ENCODE measurements around the gene TBCD. TPM values are rescaled to one million over a fixed set of nuclear protein-coding genes. Genes with fewer than 3 reads are reported as not detected.
"Not testable (repeated sequence)": the region's sequence is repeated elsewhere in the genome, so short reads cannot be mapped to it uniquely, and the experiment has no call there.

The TBCD gene
- total RNA-seq, 1 experiment from 2014 or later, result 129 TPM

DNA sequence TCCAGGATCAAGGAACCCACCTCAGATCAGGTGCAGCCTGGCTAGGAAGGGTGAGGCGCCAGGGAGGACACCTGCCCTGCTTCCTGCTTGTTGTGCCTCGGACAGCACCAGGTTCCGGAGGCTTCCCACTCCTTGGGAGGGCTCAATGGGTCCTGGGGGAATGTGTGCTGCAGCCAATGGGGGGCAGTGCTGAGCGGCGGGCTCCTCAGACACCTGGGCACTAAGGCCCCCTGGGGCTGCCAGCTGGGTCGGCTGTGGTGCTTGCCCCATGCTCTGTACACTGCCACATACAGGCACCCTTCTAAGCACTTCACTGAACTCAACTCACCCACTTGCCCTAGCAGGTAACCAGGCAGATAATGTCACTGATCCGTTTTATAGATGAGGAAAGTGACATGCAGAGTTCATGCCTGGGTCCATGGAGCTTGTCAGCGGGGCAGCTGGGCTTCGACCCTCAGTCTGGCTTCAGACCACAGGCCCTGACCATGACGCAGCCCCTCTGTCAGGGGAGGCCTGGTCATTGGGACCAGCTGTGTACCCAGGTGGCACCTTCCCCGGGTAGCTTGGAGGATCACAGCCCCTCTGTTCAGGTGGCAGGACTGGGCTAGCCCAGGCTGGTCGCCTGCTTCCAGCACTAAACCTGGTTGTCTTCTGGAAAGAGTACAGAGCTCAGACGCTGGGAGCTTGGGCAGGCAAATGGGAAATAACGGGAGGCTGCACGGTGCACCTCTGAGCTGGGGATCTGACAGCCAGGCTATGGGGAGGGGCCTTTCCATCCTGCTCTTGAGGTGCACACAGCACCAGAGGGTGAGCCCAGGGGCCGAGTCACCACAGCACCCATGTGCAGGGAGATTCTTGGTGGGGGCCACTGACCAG lies 8.3 kb upstream of the TBCD start:
- H3K9ac ChIP-seq (ENCODE audit: extremely low read depth, insufficient read length, low read length), result no peak overlapping the region
- H4K8ac ChIP-seq (replicated peaks; ENCODE audit: insufficient read length, low read depth, low read length), result no peak overlapping the region
- no peak overlapping the region for H2BK120ac ChIP-seq (ENCODE audit: low read depth, low read length, poor library complexity, severe bottlenecking)
- H2BK5ac ChIP-seq (ENCODE audit: insufficient read length, low read length), result no peak overlapping the region
- H3K23ac ChIP-seq (ENCODE audit: insufficient read length, low read depth, low read length), result no peak overlapping the region
- peak; percentile 55 for DNase-seq
- H3K36me3 Mint-ChIP-seq (ENCODE audit: insufficient read depth in 1 of 3, low read depth in 3 of 3), result peaks cover 42 to 75% (median 67%) of the 10 kb centered on the region in 3 experiments
- H2BK12ac ChIP-seq (ENCODE audit: insufficient read length, low read depth, low read length), result no peak overlapping the region
- H4K5ac ChIP-seq (ENCODE audit: insufficient read length, low read depth, low read length), result no peak overlapping the region
- no peak overlapping the region for H3K4me3 Mint-ChIP-seq
- H3K27me3 Mint-ChIP-seq (ENCODE audit: low read depth), result no peaks in the 10 kb centered on the region
- TF ChIP-seq CTCF (conservative IDR thresholded peaks at IDR 0.05), result peak; percentile 50; the same call in 2 of the 3 replicates
- H4K20me1 ChIP-seq (ENCODE audit: control insufficient read depth, insufficient read depth, insufficient read length), result no peaks in the 10 kb centered on the region
- H3K27me3 ChIP-seq (ENCODE audit: insufficient read depth, low read length), result no peaks in the 10 kb centered on the region
- no peaks in the 10 kb centered on the region for H3K9me3 ChIP-seq (ENCODE audit: control insufficient read depth, low read depth, low read length)
- no peaks in the 10 kb centered on the region for H3K79me2 ChIP-seq (ENCODE audit: insufficient read depth, low read length)
- no peak overlapping the region for H2BK15ac ChIP-seq (ENCODE audit: low read depth, low read length)
- H3K56ac ChIP-seq (ENCODE audit: insufficient read length, low read depth, low read length), result no peak overlapping the region
- no peaks in the 10 kb centered on the region for H3K23me2 ChIP-seq (ENCODE audit: insufficient read length, low read depth, low read length, poor library complexity, severe bottlenecking)
- H3K18ac ChIP-seq (ENCODE audit: insufficient read length, low read depth, low read length), result no peak overlapping the region
- H3K4ac ChIP-seq (ENCODE audit: low read depth, low read length), result no peak overlapping the region
- no peak overlapping the region for H3T11ph ChIP-seq (ENCODE audit: low read length)
- H3K27ac ChIP-seq (ENCODE audit: insufficient read length, low read depth, low read length), result no peak overlapping the region
- peaks cover 28 to 35% of the 10 kb centered on the region in 2 experiments for H3K9me3 Mint-ChIP-seq
- WGBS (ENCODE audit: extremely low coverage, insufficient read length, low lambda C conversion rate), result no CpG with 5 or more reads among the region's 16 CpGs
- H3K4me1 Mint-ChIP-seq, result peaks cover 17 to 19% of the 10 kb centered on the region in 2 experiments
- no peak overlapping the region for H4K91ac ChIP-seq (ENCODE audit: insufficient read length, low read depth, low read length)
- H3K4me2 ChIP-seq (ENCODE audit: insufficient read depth, insufficient read length, low read length), result no peak overlapping the region
- no peak overlapping the region for H3K27ac Mint-ChIP-seq
- no peak overlapping the region for H2AFZ ChIP-seq (ENCODE audit: low read length)
- no peak overlapping the region for H3K14ac ChIP-seq (ENCODE audit: insufficient read depth, low read length)
- H2AK5ac ChIP-seq (ENCODE audit: insufficient read length, low read length), result no peak overlapping the region
- H2BK20ac ChIP-seq (ENCODE audit: low read depth, low read length, poor library complexity, severe bottlenecking), result no peak overlapping the region
- H3K4me1 ChIP-seq (ENCODE audit: insufficient read depth, low read length), result no peaks in the 10 kb centered on the region
- H3K79me1 ChIP-seq (ENCODE audit: insufficient read depth, low read depth, low read length, poor library complexity, severe bottlenecking), result no peaks in the 10 kb centered on the region

DNA sequence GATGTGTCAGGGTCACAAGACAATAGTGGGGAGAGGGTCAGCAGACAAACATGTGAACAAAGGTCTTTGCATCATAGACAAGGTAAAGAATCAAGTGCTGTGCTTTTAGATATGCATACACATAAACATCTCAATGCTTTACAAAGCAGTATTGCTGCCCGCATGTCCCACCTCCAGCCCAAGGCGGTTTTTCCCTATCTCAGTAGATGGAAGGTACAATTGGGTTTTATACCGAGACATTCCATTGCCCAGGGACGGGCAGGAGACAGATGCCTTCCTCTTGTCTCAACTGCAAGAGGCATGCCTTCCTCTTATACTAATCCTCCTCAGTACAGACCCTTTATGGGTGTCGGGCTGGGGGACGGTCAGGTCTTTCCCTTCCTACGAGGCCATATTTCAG lies 7.1 kb upstream of the TBCD start:
- DNase-seq; H3K4me1 ChIP-seq (ENCODE audit: insufficient read depth, low read length); H3K27ac ChIP-seq (ENCODE audit: insufficient read length, low read depth, low read length); H3K23ac ChIP-seq (ENCODE audit: insufficient read length, low read depth, low read length); H2BK5ac ChIP-seq (ENCODE audit: insufficient read length, low read length); H3K27me3 Mint-ChIP-seq (ENCODE audit: low read depth); H3K79me1 ChIP-seq (ENCODE audit: insufficient read depth, low read depth, low read length, poor library complexity, severe bottlenecking); H2AK5ac ChIP-seq (ENCODE audit: insufficient read length, low read length); H3K14ac ChIP-seq (ENCODE audit: insufficient read depth, low read length); H4K5ac ChIP-seq (ENCODE audit: insufficient read length, low read depth, low read length); H4K91ac ChIP-seq (ENCODE audit: insufficient read length, low read depth, low read length); H3K56ac ChIP-seq (ENCODE audit: insufficient read length, low read depth, low read length); H4K20me1 ChIP-seq (ENCODE audit: control insufficient read depth, insufficient read depth, insufficient read length); H3K4ac ChIP-seq (ENCODE audit: low read depth, low read length); H2BK12ac ChIP-seq (ENCODE audit: insufficient read length, low read depth, low read length); H3K18ac ChIP-seq (ENCODE audit: insufficient read length, low read depth, low read length); H3T11ph ChIP-seq (ENCODE audit: low read length); H2BK15ac ChIP-seq (ENCODE audit: low read depth, low read length); H2BK20ac ChIP-seq (ENCODE audit: low read depth, low read length, poor library complexity, severe bottlenecking); H3K9ac ChIP-seq (ENCODE audit: extremely low read depth, insufficient read length, low read length); H3K9me3 ChIP-seq (ENCODE audit: control insufficient read depth, low read depth, low read length); H3K4me2 ChIP-seq (ENCODE audit: insufficient read depth, insufficient read length, low read length); H3K79me2 ChIP-seq (ENCODE audit: insufficient read depth, low read length); H2AFZ ChIP-seq (ENCODE audit: low read length); H4K8ac ChIP-seq (replicated peaks; ENCODE audit: insufficient read length, low read depth, low read length); H3K27me3 ChIP-seq (ENCODE audit: insufficient read depth, low read length); H3K23me2 ChIP-seq (ENCODE audit: insufficient read length, low read depth, low read length, poor library complexity, severe bottlenecking); H2BK120ac ChIP-seq (ENCODE audit: low read depth, low read length, poor library complexity, severe bottlenecking): not testable (repeated sequence)
- H3K4me3 Mint-ChIP-seq, result peak overlapping the region in 1 of 2 experiments; percentile 17; a peak in 2 of 5 replicates
- H3K27ac Mint-ChIP-seq, result peak overlapping the region; percentile 50 to 85 (median 81); a peak in 3 of 7 replicates
- peaks cover 28 to 35% of the 10 kb centered on the region in 2 experiments for H3K9me3 Mint-ChIP-seq
- peaks cover 40 to 68% (median 62%) of the 10 kb centered on the region in 3 experiments for H3K36me3 Mint-ChIP-seq (ENCODE audit: insufficient read depth in 1 of 3, low read depth in 3 of 3)
- peaks cover 17 to 19% of the 10 kb centered on the region in 2 experiments for H3K4me1 Mint-ChIP-seq
- no CpG with 5 or more reads among the region's 7 CpGs for WGBS (ENCODE audit: extremely low coverage, insufficient read length, low lambda C conversion rate)
